Measurements from ENCODE around the gene KRTAP10-10. TPM values are rescaled to one million over a fixed set of nuclear protein-coding genes. Genes with fewer than 3 reads are reported as not detected.
"Not testable (repeated sequence)": the region's sequence is repeated elsewhere in the genome, so short reads cannot be mapped to it uniquely, and the experiment has no call there.

The KRTAP10-10 gene
- total RNA-seq, 2 donors from 2014 or later: not detected

GRCh38 chr21:44598061-44598460 is 39.1 kb upstream of the KRTAP10-10 start:
- Mint-ChIP-seq H3K27ac (no peak overlapping the region), H3K4me1 (peaks cover 13% of the 10 kb centered on the region), H3K4me3 (no peak overlapping the region), H3K27me3 (peaks cover 12% of the 10 kb centered on the region), H3K36me3 (ENCODE audit: low read depth) (peaks cover 4% of the 10 kb centered on the region)
- ATAC-seq (no peak), DNase-seq (no peak)
- no peaks in the 10 kb centered on the region for H3K9me3 ChIP-seq (ENCODE audit: control insufficient read depth, low read length, poor library complexity, severe bottlenecking)

GRCh38 chr21:44599264-44600029 is 37.7 kb upstream of the KRTAP10-10 start:
- peaks cover 13% of the 10 kb centered on the region for H3K4me1 Mint-ChIP-seq
- H3K36me3 Mint-ChIP-seq (ENCODE audit: low read depth): peaks cover 4% of the 10 kb centered on the region
- H3K9me3 ChIP-seq (ENCODE audit: control insufficient read depth, low read length, poor library complexity, severe bottlenecking): no peaks in the 10 kb centered on the region
- no peak overlapping the region for H3K27ac Mint-ChIP-seq
- DNase-seq (no peak), ATAC-seq (no peak)
- no peak overlapping the region for H3K4me3 Mint-ChIP-seq
- H3K27me3 Mint-ChIP-seq: peaks cover 12% of the 10 kb centered on the region

GRCh38 chr21:44600118-44600978 is 36.8 kb upstream of the KRTAP10-10 start, which contains the start of gene KRTAP10-7:
TSS of gene KRTAP10-7 (plus strand) at chr21:44600597. CDS start at chr21:44600622, 25 bp downstream.
- H3K4me3 Mint-ChIP-seq; H3K4me1 Mint-ChIP-seq; H3K36me3 Mint-ChIP-seq (ENCODE audit: low read depth); DNase-seq; ATAC-seq; H3K27ac Mint-ChIP-seq; H3K9me3 ChIP-seq (ENCODE audit: control insufficient read depth, low read length, poor library complexity, severe bottlenecking): not testable (repeated sequence)
- H3K27me3 Mint-ChIP-seq: peaks cover 12% of the 10 kb centered on the region

GRCh38 chr21:44601091-44601490 is 36.1 kb upstream of the KRTAP10-10 start:
- not testable (repeated sequence) for H3K9me3 ChIP-seq (ENCODE audit: control insufficient read depth, low read length, poor library complexity, severe bottlenecking); ATAC-seq; DNase-seq; H3K4me3 Mint-ChIP-seq; H3K27ac Mint-ChIP-seq; H3K36me3 Mint-ChIP-seq (ENCODE audit: low read depth); H3K4me1 Mint-ChIP-seq
- H3K27me3 Mint-ChIP-seq: peaks cover 12% of the 10 kb centered on the region

- peaks cover 7% of the 10 kb centered on the region for H3K4me1 Mint-ChIP-seq
- H3K4me3 Mint-ChIP-seq: no peak overlapping the region
- ATAC-seq: no peak
- H3K27ac Mint-ChIP-seq: no peak overlapping the region
- peaks cover 2% of the 10 kb centered on the region for H3K9me3 ChIP-seq (ENCODE audit: control insufficient read depth, low read length, poor library complexity, severe bottlenecking)
- no peak for DNase-seq
- H3K27me3 Mint-ChIP-seq: peaks cover 12% of the 10 kb centered on the region
- peaks cover 4% of the 10 kb centered on the region for H3K36me3 Mint-ChIP-seq (ENCODE audit: low read depth)
Observed at GRCh38 chr21:44601596-44602462, 35.3 kb upstream of the KRTAP10-10 start.

GRCh38 chr21:44602463-44602850 is 34.7 kb upstream of the KRTAP10-10 start:
- Mint-ChIP-seq H3K36me3 (ENCODE audit: low read depth) (peaks cover 4% of the 10 kb centered on the region), H3K4me3 (no peak overlapping the region), H3K27me3 (peaks cover 12% of the 10 kb centered on the region), H3K4me1 (peaks cover 7% of the 10 kb centered on the region), H3K27ac (no peak overlapping the region)
- no peak for ATAC-seq
- DNase-seq: no peak
- H3K9me3 ChIP-seq (ENCODE audit: control insufficient read depth, low read length, poor library complexity, severe bottlenecking): peaks cover 2% of the 10 kb centered on the region

GRCh38 chr21:44603109-44603875 is 33.9 kb upstream of the KRTAP10-10 start:
- peaks cover 2% of the 10 kb centered on the region for H3K9me3 ChIP-seq (ENCODE audit: control insufficient read depth, low read length, poor library complexity, severe bottlenecking)
- Mint-ChIP-seq H3K27ac (no peak overlapping the region), H3K36me3 (ENCODE audit: low read depth) (peaks cover 4% of the 10 kb centered on the region), H3K4me3 (no peak overlapping the region), H3K4me1 (peaks cover 7% of the 10 kb centered on the region), H3K27me3 (peaks cover 12% of the 10 kb centered on the region)
- DNase-seq (no peak), ATAC-seq (no peak)

- no peak for ATAC-seq
- Mint-ChIP-seq H3K4me1 (peaks cover 7% of the 10 kb centered on the region), H3K27me3 (peaks cover 12% of the 10 kb centered on the region), H3K27ac (no peak overlapping the region), H3K4me3 (no peak overlapping the region), H3K36me3 (ENCODE audit: low read depth) (peaks cover 4% of the 10 kb centered on the region)
- peaks cover 2% of the 10 kb centered on the region for H3K9me3 ChIP-seq (ENCODE audit: control insufficient read depth, low read length, poor library complexity, severe bottlenecking)
- DNase-seq: no peak
Observed at GRCh38 chr21:44603911-44604310, 33.2 kb upstream of the KRTAP10-10 start.

GRCh38 chr21:44606495-44606894 is 30.7 kb upstream of the KRTAP10-10 start:
- H3K36me3 Mint-ChIP-seq (ENCODE audit: low read depth): peaks cover 3% of the 10 kb centered on the region
- DNase-seq (no peak), ATAC-seq (no peak)
- peaks cover 2% of the 10 kb centered on the region for H3K9me3 ChIP-seq (ENCODE audit: control insufficient read depth, low read length, poor library complexity, severe bottlenecking)
- peaks cover 4% of the 10 kb centered on the region for H3K4me1 Mint-ChIP-seq
- no peak overlapping the region for H3K4me3 Mint-ChIP-seq
- H3K27ac Mint-ChIP-seq: no peak overlapping the region
- peaks cover 6% of the 10 kb centered on the region for H3K27me3 Mint-ChIP-seq

- Mint-ChIP-seq H3K36me3 (ENCODE audit: low read depth) (peaks cover 2% of the 10 kb centered on the region), H3K27ac (no peak overlapping the region), H3K27me3 (no peaks in the 10 kb centered on the region), H3K4me3 (no peak overlapping the region), H3K4me1 (peaks cover 4% of the 10 kb centered on the region)
- peaks cover 2% of the 10 kb centered on the region for H3K9me3 ChIP-seq (ENCODE audit: control insufficient read depth, low read length, poor library complexity, severe bottlenecking)
- DNase-seq (no peak), ATAC-seq (no peak)
Observed at GRCh38 chr21:44609193-44609592, 28.0 kb upstream of the KRTAP10-10 start.

- not testable (repeated sequence) for ATAC-seq; H3K27ac Mint-ChIP-seq; H3K36me3 Mint-ChIP-seq (ENCODE audit: low read depth); H3K27me3 Mint-ChIP-seq; H3K4me3 Mint-ChIP-seq; H3K9me3 ChIP-seq (ENCODE audit: control insufficient read depth, low read length, poor library complexity, severe bottlenecking); H3K4me1 Mint-ChIP-seq; DNase-seq
Observed at GRCh38 chr21:44610157-44610843, 26.9 kb upstream of the KRTAP10-10 start.

GRCh38 chr21:44611551-44611950 is 25.6 kb upstream of the KRTAP10-10 start:
- ATAC-seq: no peak
- H3K9me3 ChIP-seq (ENCODE audit: control insufficient read depth, low read length, poor library complexity, severe bottlenecking): no peaks in the 10 kb centered on the region
- DNase-seq: no peak
- Mint-ChIP-seq H3K36me3 (ENCODE audit: low read depth) (peaks cover 1% of the 10 kb centered on the region), H3K27ac (no peak overlapping the region), H3K4me1 (peaks cover 10% of the 10 kb centered on the region), H3K4me3 (no peak overlapping the region), H3K27me3 (no peaks in the 10 kb centered on the region)

Data from T-helper 17 cell (primary cell).